H1 (cell line): Measurements from ENCODE around the gene PSMB9. TPM values are rescaled to one million over a fixed set of nuclear protein-coding genes. Genes with fewer than 3 reads are reported as not detected.

Source experiments
- MAFK ChIP-seq: IDR thresholded peaks from 2 replicates; pipeline ENCODE4 v1.6.1; 2012; ENCODE audit warnings: low read depth, mild to moderate bottlenecking, improper control_type of control experiment, low read length
- NRF1 ChIP-seq: IDR thresholded peaks from 2 replicates; pipeline ENCODE4 v1.6.1; 2011; ENCODE audit warnings: mild to moderate bottlenecking, low read depth, low read length, improper control_type of control experiment
- polyA plus RNA-seq, 7 experiments: library from polyadenylated mRNA; depleted of rRNA in 3 of 7; stranded (reverse) in 5 of 7; unstranded in 2 of 7; fragments of >200 nt in 5 of 7; fragments of 200-250 nt in 2 of 7; gene quantifications; 1 replicate in 5 of 7; 2 replicates in 1 of 7; 4 replicates in 1 of 7; pipeline versions ENCODE4 v1.2.1 to v1.2.3, GENCODE V29; 2011 to 2013; ENCODE audit warnings: missing spikeins in 2 of 7, mixed read lengths in 2 of 7
- total RNA-seq: library from RNA; stranded (reverse); fragmentation: NEBNext Ultra II Directional; extraction: Animal tissue kit (Norgen Biotek cat#: 25700); gene quantifications from 2 replicates; pipeline ENCODE4 v1.2.1, GENCODE V29; 2021

PSMB9 gene
- total and polyA plus RNA-seq, 2 of the 8 experiments (the other 6 are each of a cell fraction or from before 2014, with no cell fraction given): 4.5 to 22.8 TPM

- TF ChIP-seq MAFK: 0 out of 2 replicates have a peak, but pooled peaks have one; percentile 4
- TF ChIP-seq NRF1: no peak
Measured at GRCh38 chr6:32819729-32820128, 34.3 kb upstream of the PSMB9 start (continued).
